ENCODE measurements around the gene PLVAP.

DNA sequence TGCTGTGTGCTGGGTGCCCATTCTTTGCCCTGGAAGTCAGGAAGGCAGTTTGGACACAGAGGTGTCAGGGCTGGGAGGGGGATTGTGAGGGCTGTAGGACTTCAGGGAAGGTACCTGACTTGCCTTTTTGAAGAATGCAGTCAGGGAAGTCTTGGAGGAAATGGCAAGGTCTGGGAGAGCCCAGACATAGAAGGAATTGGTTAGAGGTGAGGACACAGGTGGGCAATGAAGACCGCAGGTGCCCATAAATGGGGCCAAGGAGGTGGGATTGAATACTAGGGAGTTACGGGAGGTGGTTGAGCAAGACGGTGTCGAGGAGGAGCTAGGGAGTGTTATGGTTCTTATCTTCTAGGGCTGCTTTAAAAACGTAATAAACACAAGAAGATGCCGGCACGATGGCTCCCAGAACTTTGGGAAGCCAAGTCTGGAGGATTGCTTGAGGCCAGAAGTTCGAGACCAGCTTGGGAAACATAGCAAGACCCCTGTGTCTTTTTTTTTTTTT is 69.2 kb downstream of the PLVAP start:
- TF ChIP-seq POLR2A (IDR thresholded peaks at IDR 0.05) = no peak
- TF ChIP-seq, protein P1, sequence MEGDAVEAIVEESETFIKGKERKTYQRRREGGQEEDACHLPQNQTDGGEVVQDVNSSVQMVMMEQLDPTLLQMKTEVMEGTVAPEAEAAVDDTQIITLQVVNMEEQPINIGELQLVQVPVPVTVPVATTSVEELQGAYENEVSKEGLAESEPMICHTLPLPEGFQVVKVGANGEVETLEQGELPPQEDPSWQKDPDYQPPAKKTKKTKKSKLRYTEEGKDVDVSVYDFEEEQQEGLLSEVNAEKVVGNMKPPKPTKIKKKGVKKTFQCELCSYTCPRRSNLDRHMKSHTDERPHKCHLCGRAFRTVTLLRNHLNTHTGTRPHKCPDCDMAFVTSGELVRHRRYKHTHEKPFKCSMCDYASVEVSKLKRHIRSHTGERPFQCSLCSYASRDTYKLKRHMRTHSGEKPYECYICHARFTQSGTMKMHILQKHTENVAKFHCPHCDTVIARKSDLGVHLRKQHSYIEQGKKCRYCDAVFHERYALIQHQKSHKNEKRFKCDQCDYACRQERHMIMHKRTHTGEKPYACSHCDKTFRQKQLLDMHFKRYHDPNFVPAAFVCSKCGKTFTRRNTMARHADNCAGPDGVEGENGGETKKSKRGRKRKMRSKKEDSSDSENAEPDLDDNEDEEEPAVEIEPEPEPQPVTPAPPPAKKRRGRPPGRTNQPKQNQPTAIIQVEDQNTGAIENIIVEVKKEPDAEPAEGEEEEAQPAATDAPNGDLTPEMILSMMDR (IDR thresholded peaks at IDR 0.05) = no peak

Data from lower leg skin (tissue), 3 donors.